Measurements from ENCODE around the gene ASAP3.
"Not testable (repeated sequence)": the region's sequence is repeated elsewhere in the genome, so short reads cannot be mapped to it uniquely, and the experiment has no call there.

ASAP3 gene

GRCh38 chr1:23514111-23514679 lies 30.2 kb upstream of the ASAP3 start:
- DNase-seq, result no peak

GRCh38 chr1:23509896-23510295 lies 25.9 kb upstream of the ASAP3 start:
- no peak for DNase-seq

- no peak for DNase-seq
Measured at GRCh38 chr1:23506376-23507107, 22.6 kb upstream of the ASAP3 start.

GRCh38 chr1:23505851-23506250 lies 21.9 kb upstream of the ASAP3 start:
- no peak for DNase-seq

- DNase-seq, result not testable (repeated sequence)
Measured at GRCh38 chr1:23504156-23504555, 20.2 kb upstream of the ASAP3 start.

GRCh38 chr1:23502951-23503350 lies 19.0 kb upstream of the ASAP3 start:
- DNase-seq, result no peak

- no peak for DNase-seq
Measured at GRCh38 chr1:23500466-23500865, 16.5 kb upstream of the ASAP3 start.

GRCh38 chr1:23497777-23498439 lies 13.9 kb upstream of the ASAP3 start:
- no peak for DNase-seq

GRCh38 chr1:23496490-23497181 lies 12.7 kb upstream of the ASAP3 start:
- no peak for DNase-seq

- not testable (repeated sequence) for DNase-seq
Measured at GRCh38 chr1:23494836-23495235, 10.9 kb upstream of the ASAP3 start.

- DNase-seq, result not testable (repeated sequence)
Measured at GRCh38 chr1:23492776-23493175, 8.8 kb upstream of the ASAP3 start.

- no peak for DNase-seq
Measured at GRCh38 chr1:23492132-23492720, 8.2 kb upstream of the ASAP3 start.

- no peak for DNase-seq
Measured at GRCh38 chr1:23489842-23490241, 5.9 kb upstream of the ASAP3 start.

GRCh38 chr1:23485002-23485332 lies 988 bp upstream of the ASAP3 start:
- DNase-seq, result no peak

- peak; percentile 86 for DNase-seq
Measured at GRCh38 chr1:23484253-23485001, 448 bp upstream of the ASAP3 start.

GRCh38 chr1:23481904-23482303 lies 2.1 kb downstream of the ASAP3 start:
- DNase-seq, result no peak

- no peak for DNase-seq
Measured at GRCh38 chr1:23481026-23481597, 2.9 kb downstream of the ASAP3 start.

GRCh38 chr1:23480187-23481025 lies 3.6 kb downstream of the ASAP3 start:
- no peak for DNase-seq

GRCh38 chr1:23479666-23479941 lies 4.4 kb downstream of the ASAP3 start:
- no peak for DNase-seq

GRCh38 chr1:23478896-23479665 lies 4.9 kb downstream of the ASAP3 start:
- no peak for DNase-seq
